NT2/D1 (cell line): ENCODE results near the gene ACOT8.
A peak's percentile ranks its signal among the peaks of the same experiment; 100 is the strongest.

Source experiments
- DNase-seq: peaks from one replicate; pipeline ENCODE4 v3.0.0-alpha.2; 2011; ENCODE audit warnings: low read depth, low spot score
- H3K27me3 ChIP-seq: 2 replicates; pipeline ENCODE4 v1.6.0; 2011; ENCODE audit warnings: mild to moderate bottlenecking; ENCODE audit not compliant: insufficient read length, insufficient read depth
- H3K36me3 ChIP-seq: 2 replicates; pipeline ENCODE4 v1.6.1; 2011; ENCODE audit warnings: mild to moderate bottlenecking, low read length, mixed read lengths; ENCODE audit not compliant: insufficient read depth, insufficient read length
- H3K4me1 ChIP-seq: 2 replicates; pipeline ENCODE4 v1.5.1; 2011; ENCODE audit not compliant: insufficient read depth, insufficient read length
- H3K4me3 ChIP-seq: 2 replicates; pipeline ENCODE4 v1.5.1; 2011; ENCODE audit warnings: low read depth; ENCODE audit not compliant: insufficient read length
- H3K9ac ChIP-seq: 2 replicates; pipeline ENCODE4 v1.6.0; 2011; ENCODE audit warnings: low read depth; ENCODE audit not compliant: insufficient read length
- H3K9me3 ChIP-seq: 2 replicates; pipeline ENCODE4 v1.5.1; 2011; ENCODE audit warnings: mild to moderate bottlenecking, low read length; ENCODE audit not compliant: insufficient read depth
- SUZ12 ChIP-seq: IDR thresholded peaks from 2 replicates; pipeline ENCODE4 v1.6.1; 2011; ENCODE audit not compliant: insufficient read length, insufficient read depth; ENCODE audit errors: extremely low read depth
- YY1 ChIP-seq: IDR thresholded peaks from 2 replicates; pipeline ENCODE4 v1.6.1; 2011; ENCODE audit not compliant: insufficient read length, insufficient read depth
- ZNF274 ChIP-seq: IDR thresholded peaks from 2 replicates; pipeline ENCODE4 v1.6.1; 2011; ENCODE audit warnings: mild to moderate bottlenecking, low read depth, low read length

ACOT8 gene

GRCh38 chr20:45892049-45892825, 35.0 kb upstream of the ACOT8 start:
- Histone ChIP-seq H3K27me3 (no peaks in the 10 kb centered on the region), H3K36me3 (peaks cover 39% of the 10 kb centered on the region), H3K4me1 (peaks cover 4% of the 10 kb centered on the region), H3K9me3 (no peaks in the 10 kb centered on the region), H3K4me3 (peak overlapping the region; percentile 83), H3K9ac (peak overlapping the region; percentile 94)
- TF ChIP-seq ZNF274 (no peak), YY1 (no peak), SUZ12 (no peak)
- no peak for DNase-seq

DNA sequence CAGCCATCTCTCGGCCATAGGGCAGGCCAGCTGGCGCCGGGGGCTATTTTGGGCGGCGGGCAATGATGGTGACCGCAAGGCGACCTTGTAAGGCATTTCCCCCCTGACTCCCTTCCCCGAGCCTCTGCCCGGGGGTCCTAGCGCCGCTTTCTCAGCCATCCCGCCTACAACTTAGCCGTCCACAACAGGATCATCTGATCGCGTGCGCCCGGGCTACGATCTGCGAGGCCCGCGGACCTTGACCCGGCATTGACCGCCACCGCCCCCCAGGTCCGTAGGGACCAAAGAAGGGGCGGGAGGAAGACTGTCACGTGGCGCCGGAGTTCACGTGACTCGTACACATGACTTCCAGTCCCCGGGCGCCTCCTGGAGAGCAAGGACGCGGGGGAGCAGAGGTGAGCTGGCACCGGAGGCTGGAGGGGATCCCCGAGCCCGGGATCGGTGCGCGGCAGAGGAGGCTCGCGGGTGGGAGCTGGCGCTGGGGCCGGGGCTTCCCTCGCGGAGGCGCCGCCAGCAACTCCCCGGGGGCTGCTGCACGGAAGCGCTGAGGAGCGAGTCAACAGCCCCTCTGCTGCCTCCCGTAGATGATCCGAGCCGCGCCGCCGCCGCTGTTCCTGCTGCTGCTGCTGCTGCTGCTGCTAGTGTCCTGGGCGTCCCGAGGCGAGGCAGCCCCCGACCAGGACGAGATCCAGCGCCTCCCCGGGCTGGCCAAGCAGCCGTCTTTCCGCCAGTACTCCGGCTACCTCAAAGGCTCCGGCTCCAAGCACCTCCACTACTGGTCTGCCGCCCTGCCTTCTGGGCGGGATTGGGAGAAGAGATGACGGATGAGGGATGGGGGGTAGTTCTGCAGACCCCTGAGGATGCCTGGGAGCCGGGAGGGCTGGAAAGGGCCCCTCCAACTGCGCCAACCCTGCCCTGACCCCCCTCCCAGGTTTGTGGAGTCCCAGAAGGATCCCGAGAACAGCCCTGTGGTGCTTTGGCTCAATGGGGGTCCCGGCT, 34.1 kb upstream of the ACOT8 start, which contains the start of the genes CTSA and NEURL2:
Gene CTSA (plus strand): TSS at position 351 of the 999 bp plus-strand sequence. CDS start 234 bp downstream, at position 585.
Gene NEURL2 (minus strand): TSS at position 224 of the 999 bp plus-strand sequence. CDS start 217 bp downstream, at position 7.
- Histone ChIP-seq H3K36me3 (peaks cover 40% of the 10 kb centered on the region), H3K4me3 (peak within 1 kb of the TSS; percentile 83), H3K27me3 (no peaks in the 10 kb centered on the region), H3K9ac (peak within 1 kb of the TSS; percentile 94), H3K4me1 (peaks cover 4% of the 10 kb centered on the region), H3K9me3 (no peaks in the 10 kb centered on the region)
- DNase-seq, result peak; percentile 86
- TF ChIP-seq ZNF274 (no peak), YY1 (peak; percentile 54)

DNA sequence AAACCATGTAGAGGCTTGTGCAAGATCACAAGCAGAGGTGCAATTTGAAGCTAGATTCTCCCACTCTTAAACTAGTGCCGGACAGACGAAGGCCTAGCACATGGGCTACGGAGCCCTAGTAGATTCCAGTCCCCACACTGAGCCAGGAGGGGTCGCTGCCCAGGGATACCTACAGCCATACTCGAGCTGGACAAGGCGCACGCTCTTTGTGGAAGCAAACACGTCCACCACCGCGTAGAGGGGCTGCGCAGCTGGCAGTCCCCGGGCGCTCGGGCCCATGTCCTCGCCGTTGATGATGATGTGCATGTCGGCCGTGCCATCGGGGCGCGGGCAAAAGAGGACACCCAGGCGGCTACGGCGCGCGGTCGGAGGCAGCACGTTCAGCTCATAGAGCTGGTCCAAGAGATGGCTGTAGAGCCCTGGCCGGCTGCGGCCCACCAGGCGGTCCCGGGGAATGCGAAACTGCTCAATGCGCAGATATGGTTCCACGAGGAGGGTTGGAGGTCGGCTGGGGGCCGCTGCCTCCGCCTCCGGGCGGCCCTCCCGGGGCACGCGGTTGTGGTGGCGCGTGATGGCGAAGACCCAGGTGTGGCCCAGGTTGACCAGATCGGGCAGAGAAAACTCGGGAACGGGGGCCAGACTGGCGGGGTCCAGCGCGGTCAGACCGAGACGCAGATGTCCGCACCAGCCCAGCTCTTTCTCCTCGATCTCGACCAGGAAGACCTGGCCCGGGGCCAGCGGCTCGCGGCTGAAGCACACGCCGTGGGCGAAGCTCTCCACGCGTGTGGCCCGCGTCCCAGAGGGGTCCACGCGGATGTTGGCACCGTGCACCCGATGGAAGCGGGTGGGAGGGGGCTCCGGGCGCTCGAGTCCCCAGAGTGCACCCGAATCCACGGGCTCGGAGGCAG, 33.1 kb upstream of the ACOT8 start:
- Histone ChIP-seq H3K36me3 (peaks cover 40% of the 10 kb centered on the region), H3K4me3 (peak overlapping the region; percentile 83), H3K4me1 (peaks cover 4% of the 10 kb centered on the region), H3K9ac (peak overlapping the region; percentile 94), H3K9me3 (no peaks in the 10 kb centered on the region), H3K27me3 (no peaks in the 10 kb centered on the region)
- DNase-seq, result peak; percentile 80
- TF ChIP-seq YY1 (no peak), SUZ12 (no peak), ZNF274 (no peak)

DNA sequence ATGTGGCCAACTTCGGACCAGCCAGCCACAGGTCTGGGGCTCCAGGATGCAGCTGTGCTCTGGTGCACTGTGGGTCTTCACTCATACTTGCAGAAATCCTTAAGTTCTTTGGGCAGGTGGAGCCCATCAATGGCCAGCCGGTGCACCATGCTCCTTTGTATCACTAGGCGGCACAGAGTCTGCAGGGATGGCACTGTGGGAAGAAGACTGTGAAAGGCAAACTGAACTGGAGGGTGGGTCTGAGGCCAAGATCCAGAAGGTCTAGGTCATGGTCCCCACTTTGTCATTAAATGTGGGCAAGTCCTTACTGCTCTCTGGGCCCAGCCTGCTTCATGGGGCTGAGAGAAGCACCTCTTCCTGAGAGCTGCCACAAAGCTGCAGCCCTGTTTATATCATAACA, 31.5 kb upstream of the ACOT8 start:
- Histone ChIP-seq H3K4me1 (peaks cover 4% of the 10 kb centered on the region), H3K9me3 (no peaks in the 10 kb centered on the region), H3K27me3 (no peaks in the 10 kb centered on the region), H3K4me3 (no peak overlapping the region), H3K36me3 (peaks cover 29% of the 10 kb centered on the region), H3K9ac (no peak overlapping the region)
- TF ChIP-seq SUZ12 (no peak), ZNF274 (no peak), YY1 (no peak)
- DNase-seq, result no peak

DNA sequence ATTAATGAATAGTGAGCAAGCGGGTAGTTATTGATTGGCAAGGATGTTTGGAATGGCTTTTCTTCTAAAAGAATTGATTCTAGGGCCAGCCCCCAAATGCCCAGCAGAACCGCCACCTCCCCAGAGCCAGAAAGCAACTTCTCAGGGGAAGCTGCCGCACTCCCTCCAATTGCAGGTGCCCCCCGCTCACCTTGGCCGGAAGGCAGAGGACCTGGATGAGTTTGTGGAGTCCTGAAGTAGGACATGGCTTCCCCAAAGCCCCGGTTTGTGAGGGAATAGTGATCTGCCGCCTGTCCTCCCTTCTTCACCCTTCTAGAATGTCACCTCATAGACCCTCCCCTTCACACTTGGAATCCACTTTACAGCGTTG, 30.1 kb upstream of the ACOT8 start, which contains the start of gene SPATA25:
Gene SPATA25 (minus strand): TSS at position 277 of the 370 bp plus-strand sequence. CDS start 32 bp downstream, at position 245.
- Histone ChIP-seq H3K4me1 (peaks cover 4% of the 10 kb centered on the region), H3K36me3 (peaks cover 33% of the 10 kb centered on the region), H3K9me3 (no peaks in the 10 kb centered on the region), H3K4me3 (no peak within 1 kb of the TSS), H3K27me3 (no peaks in the 10 kb centered on the region), H3K9ac (peak within 1 kb of the TSS; percentile 26)
- TF ChIP-seq YY1 (no peak), SUZ12 (no peak), ZNF274 (no peak)
- DNase-seq, result no peak

- peaks cover 4% of the 10 kb centered on the region for H3K4me1 ChIP-seq
- H3K27me3 ChIP-seq, result no peaks in the 10 kb centered on the region
- H3K4me3 ChIP-seq, result no peak overlapping the region
- no peaks in the 10 kb centered on the region for H3K9me3 ChIP-seq
- peak overlapping the region; percentile 26 for H3K9ac ChIP-seq
- H3K36me3 ChIP-seq, result peaks cover 33% of the 10 kb centered on the region
- TF ChIP-seq ZNF274, result no peak
- no peak for TF ChIP-seq YY1
- no peak for TF ChIP-seq SUZ12
- DNase-seq, result no peak
Observed at GRCh38 chr20:45886590-45887345, 29.6 kb upstream of the ACOT8 start.
